SJCRH30 (cell line): ENCODE data around the gene PLA2R1. TPM values are rescaled to one million over a fixed set of nuclear protein-coding genes. Genes with fewer than 3 reads are reported as not detected.
A peak's percentile ranks its signal among the peaks of the same experiment; 100 is the strongest.
"Not testable (repeated sequence)": the region's sequence is repeated elsewhere in the genome, so short reads cannot be mapped to it uniquely, and the experiment has no call there.

Experiments
- DNase-seq, 2 experiments: peaks; one replicate each; pipeline ENCODE4 v3.0.0-alpha.2; 2015 to 2020
- H3K27ac ChIP-seq: fragments of 250-450 bp; sonication (Bioruptor Pico); 2 replicates; pipeline ENCODE4 v1.5.1; 2020; ENCODE audit warnings: mild to moderate bottlenecking, moderate library complexity
- H3K27me3 ChIP-seq: fragments of 250-450 bp; sonication (Bioruptor Pico); 2 replicates; pipeline ENCODE4 v1.5.1; 2020; ENCODE audit warnings: mild to moderate bottlenecking, moderate library complexity
- H3K36me3 ChIP-seq: fragments of 250-450 bp; sonication (Bioruptor Pico); 2 replicates; pipeline ENCODE4 v1.5.1; 2020; ENCODE audit warnings: mild to moderate bottlenecking, moderate library complexity
- H3K4me1 ChIP-seq: fragments of 250-450 bp; sonication (Bioruptor Pico); 2 replicates; pipeline ENCODE4 v1.5.1; 2020; ENCODE audit warnings: mild to moderate bottlenecking, moderate library complexity
- H3K4me3 ChIP-seq: fragments of 250-450 bp; sonication (Bioruptor Pico); 2 replicates; pipeline ENCODE4 v1.5.1; 2020; ENCODE audit warnings: mild to moderate bottlenecking, moderate library complexity
- H3K9me3 ChIP-seq: fragments of 250-450 bp; sonication (Bioruptor Pico); replicated peaks from 2 replicates; pipeline ENCODE4 v1.5.1; 2020; ENCODE audit warnings: mild to moderate bottlenecking, moderate library complexity
- total RNA-seq: library from RNA; depleted of rRNA; stranded (reverse); fragments of >200 nt; shearing (Covaris generic); gene quantifications from 2 replicates; pipeline ENCODE4 v1.2.3, GENCODE V29; 2014

PLA2R1 gene
- total RNA-seq, 1 experiment from 2014 or later: not detected

- H3K9me3 ChIP-seq: no peaks in the 10 kb centered on the region
- no peaks in the 10 kb centered on the region for H3K36me3 ChIP-seq
- DNase-seq: no peak
- H3K27me3 ChIP-seq: no peaks in the 10 kb centered on the region
- H3K27ac ChIP-seq: no peak overlapping the region
- no peak overlapping the region for H3K4me3 ChIP-seq
- H3K4me1 ChIP-seq: no peaks in the 10 kb centered on the region
Measured at GRCh38 chr2:160053946-160054345, 8.5 kb downstream of the PLA2R1 start.

GRCh38 chr2:160052531-160052930 is 9.9 kb downstream of the PLA2R1 start:
- H3K27ac ChIP-seq: no peak overlapping the region
- DNase-seq: no peak
- H3K9me3 ChIP-seq: no peaks in the 10 kb centered on the region
- H3K36me3 ChIP-seq: no peaks in the 10 kb centered on the region
- H3K4me3 ChIP-seq: no peak overlapping the region
- no peaks in the 10 kb centered on the region for H3K27me3 ChIP-seq
- H3K4me1 ChIP-seq: no peaks in the 10 kb centered on the region

GRCh38 chr2:160051371-160051800 is 11.0 kb downstream of the PLA2R1 start:
- Histone ChIP-seq H3K4me1 (no peaks in the 10 kb centered on the region), H3K27ac (no peak overlapping the region), H3K36me3 (no peaks in the 10 kb centered on the region), H3K9me3 (no peaks in the 10 kb centered on the region), H3K4me3 (no peak overlapping the region), H3K27me3 (no peaks in the 10 kb centered on the region)
- DNase-seq: no peak

- Histone ChIP-seq H3K9me3 (no peaks in the 10 kb centered on the region), H3K36me3 (no peaks in the 10 kb centered on the region), H3K4me1 (no peaks in the 10 kb centered on the region), H3K27ac (no peak overlapping the region), H3K4me3 (no peak overlapping the region), H3K27me3 (no peaks in the 10 kb centered on the region)
- no peak for DNase-seq
Measured at GRCh38 chr2:160050147-160050546, 12.3 kb downstream of the PLA2R1 start.

GRCh38 chr2:160045703-160046210 is 16.7 kb downstream of the PLA2R1 start:
- Histone ChIP-seq H3K9me3 (no peaks in the 10 kb centered on the region), H3K27me3 (no peaks in the 10 kb centered on the region), H3K27ac (no peak overlapping the region), H3K4me3 (no peak overlapping the region), H3K36me3 (no peaks in the 10 kb centered on the region), H3K4me1 (no peaks in the 10 kb centered on the region; the same call in 1 of the 2 replicates)
- no peak for DNase-seq

GRCh38 chr2:160044728-160045127 is 17.7 kb downstream of the PLA2R1 start:
- Histone ChIP-seq H3K4me3 (no peak overlapping the region), H3K4me1 (no peaks in the 10 kb centered on the region; the same call in 1 of the 2 replicates), H3K27me3 (no peaks in the 10 kb centered on the region), H3K36me3 (no peaks in the 10 kb centered on the region), H3K27ac (no peak overlapping the region), H3K9me3 (no peaks in the 10 kb centered on the region)
- DNase-seq: no peak

- DNase-seq: peak; percentile 13 to 16
- H3K27ac ChIP-seq: no peak overlapping the region
Measured at GRCh38 chr2:160043265-160043664, 19.1 kb downstream of the PLA2R1 start.

GRCh38 chr2:160042054-160042453 is 20.4 kb downstream of the PLA2R1 start:
- Histone ChIP-seq H3K4me3 (no peak overlapping the region), H3K36me3 (no peaks in the 10 kb centered on the region), H3K9me3 (no peaks in the 10 kb centered on the region), H3K4me1 (peaks cover 4% of the 10 kb centered on the region; the same call in 1 of the 2 replicates), H3K27ac (no peak overlapping the region), H3K27me3 (no peaks in the 10 kb centered on the region)
- DNase-seq: no peak

More at GRCh38 chr2:160043265-160043664, 19.1 kb downstream of the PLA2R1 start:
- Histone ChIP-seq H3K4me3 (no peak overlapping the region), H3K27me3 (no peaks in the 10 kb centered on the region), H3K9me3 (no peaks in the 10 kb centered on the region), H3K4me1 (peaks cover 4% of the 10 kb centered on the region; the same call in 1 of the 2 replicates), H3K36me3 (no peaks in the 10 kb centered on the region)

- Histone ChIP-seq H3K4me3 (no peak overlapping the region), H3K27me3 (no peaks in the 10 kb centered on the region), H3K4me1 (peaks cover 4% of the 10 kb centered on the region; the same call in 1 of the 2 replicates), H3K27ac (no peak overlapping the region), H3K9me3 (no peaks in the 10 kb centered on the region), H3K36me3 (no peaks in the 10 kb centered on the region)
- no peak for DNase-seq
Measured at GRCh38 chr2:160041091-160041490, 21.3 kb downstream of the PLA2R1 start.

GRCh38 chr2:160039166-160039903 is 23.1 kb downstream of the PLA2R1 start:
- Histone ChIP-seq H3K4me1 (peaks cover 4% of the 10 kb centered on the region; the same call in 1 of the 2 replicates), H3K27ac (no peak overlapping the region), H3K27me3 (no peaks in the 10 kb centered on the region), H3K4me3 (no peak overlapping the region), H3K36me3 (no peaks in the 10 kb centered on the region), H3K9me3 (no peaks in the 10 kb centered on the region; the same call in 1 of the 2 replicates)
- peak; percentile 39 to 58 for DNase-seq

- not testable (repeated sequence) for H3K27ac ChIP-seq, H3K36me3 ChIP-seq, H3K4me3 ChIP-seq, H3K27me3 ChIP-seq, DNase-seq, H3K4me1 ChIP-seq, H3K9me3 ChIP-seq
Measured at GRCh38 chr2:160038662-160039061, 23.8 kb downstream of the PLA2R1 start.

- Histone ChIP-seq H3K9me3 (no peaks in the 10 kb centered on the region; the same call in 1 of the 2 replicates), H3K27ac (no peak overlapping the region), H3K27me3 (no peaks in the 10 kb centered on the region), H3K4me1 (peaks cover 10% of the 10 kb centered on the region), H3K4me3 (no peak overlapping the region), H3K36me3 (no peaks in the 10 kb centered on the region)
- no peak for DNase-seq
Measured at GRCh38 chr2:160036736-160037135, 25.7 kb downstream of the PLA2R1 start.

- no peaks in the 10 kb centered on the region for H3K27me3 ChIP-seq
- no peak overlapping the region for H3K4me3 ChIP-seq
- DNase-seq: no peak
- H3K9me3 ChIP-seq: no peaks in the 10 kb centered on the region; the same call in 1 of the 2 replicates
- H3K27ac ChIP-seq: no peak overlapping the region
- peaks cover 10% of the 10 kb centered on the region for H3K4me1 ChIP-seq
- H3K36me3 ChIP-seq: no peaks in the 10 kb centered on the region
Measured at GRCh38 chr2:160035125-160035524, 27.3 kb downstream of the PLA2R1 start.

- no peaks in the 10 kb centered on the region; the same call in 1 of the 2 replicates for H3K9me3 ChIP-seq
- no peaks in the 10 kb centered on the region for H3K36me3 ChIP-seq
- DNase-seq: no peak
- H3K4me1 ChIP-seq: peaks cover 8% of the 10 kb centered on the region
- H3K27me3 ChIP-seq: no peaks in the 10 kb centered on the region
- no peak overlapping the region for H3K27ac ChIP-seq
- H3K4me3 ChIP-seq: no peak overlapping the region
Measured at GRCh38 chr2:160034396-160034795, 28.0 kb downstream of the PLA2R1 start.

GRCh38 chr2:160033732-160034392 is 28.6 kb downstream of the PLA2R1 start:
- Histone ChIP-seq H3K4me3 (no peak overlapping the region), H3K27ac (no peak overlapping the region), H3K4me1 (peaks cover 6% of the 10 kb centered on the region), H3K27me3 (no peaks in the 10 kb centered on the region), H3K9me3 (no peaks in the 10 kb centered on the region; the same call in 1 of the 2 replicates), H3K36me3 (no peaks in the 10 kb centered on the region)
- DNase-seq: no peak
